GM18858 (cell line): ENCODE data around the gene CRTAP.
"Not testable (repeated sequence)": the region's sequence is repeated elsewhere in the genome, so short reads cannot be mapped to it uniquely, and the experiment has no call there.

Experiments
- ATAC-seq: cut with Tn5 transposase; IDR thresholded peaks from one replicate; pipeline ENCODE4 v1.9.1; 2021; ENCODE audit not compliant: unreplicated experiment

The CRTAP gene

DNA sequence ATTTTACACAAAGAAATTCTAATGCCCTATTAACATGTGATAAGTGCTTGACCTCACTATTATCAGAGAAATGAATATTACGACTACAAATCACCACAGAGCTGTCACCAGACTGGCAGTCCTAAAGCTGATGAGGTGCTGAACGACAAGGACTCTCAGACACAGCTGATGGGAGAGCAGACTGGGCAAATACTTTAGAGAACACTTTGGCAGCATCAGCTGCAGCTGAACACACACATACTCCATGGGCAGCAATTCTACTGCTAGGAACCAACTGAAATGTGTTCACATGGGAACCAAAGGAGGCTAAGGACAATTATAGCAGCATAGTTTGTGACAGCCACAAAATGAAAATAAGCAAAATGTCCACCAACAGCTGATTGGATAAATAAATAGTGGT lies 59.3 kb downstream of the CRTAP start:
- no peak for ATAC-seq

DNA sequence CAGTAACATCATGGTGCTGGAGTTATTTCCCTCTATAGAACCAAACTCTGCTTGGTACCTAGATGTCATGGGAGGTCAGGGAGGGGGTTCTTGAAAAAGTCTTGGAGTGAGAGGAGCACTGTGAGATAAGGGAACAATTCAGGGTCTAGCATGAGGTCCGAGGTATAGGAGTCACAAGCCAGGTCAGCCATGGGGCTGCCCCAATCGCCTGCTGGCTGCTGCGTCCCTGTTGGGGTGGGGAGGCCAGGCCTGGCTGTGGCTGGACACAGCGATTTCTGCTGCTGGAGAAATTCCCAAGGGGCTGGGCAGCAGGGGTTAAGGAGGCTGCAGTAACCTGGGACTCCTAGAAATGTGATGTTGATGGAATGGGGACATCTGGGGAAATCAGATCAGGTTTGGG lies 59.9 kb downstream of the CRTAP start:
- no peak for ATAC-seq

DNA sequence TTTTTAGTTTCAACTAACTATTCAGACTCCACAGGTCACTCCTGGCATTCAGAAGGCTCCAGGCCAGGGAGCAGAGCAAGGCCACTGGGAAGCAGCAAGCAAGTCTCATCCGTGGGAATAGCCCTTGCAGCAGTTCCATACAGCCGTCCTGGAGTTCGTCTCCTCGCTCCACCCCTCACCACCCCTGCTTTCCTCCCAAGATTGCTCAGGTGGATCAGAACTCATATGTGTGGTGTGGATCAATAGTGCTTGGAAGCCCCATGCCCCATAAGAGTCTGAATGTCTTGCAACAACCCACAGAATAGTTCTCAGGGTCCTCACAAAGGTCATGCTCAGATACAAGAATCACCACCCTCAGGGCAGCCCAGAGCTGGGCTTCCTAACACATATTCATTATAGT lies 60.3 kb downstream of the CRTAP start:
- ATAC-seq = no peak

DNA sequence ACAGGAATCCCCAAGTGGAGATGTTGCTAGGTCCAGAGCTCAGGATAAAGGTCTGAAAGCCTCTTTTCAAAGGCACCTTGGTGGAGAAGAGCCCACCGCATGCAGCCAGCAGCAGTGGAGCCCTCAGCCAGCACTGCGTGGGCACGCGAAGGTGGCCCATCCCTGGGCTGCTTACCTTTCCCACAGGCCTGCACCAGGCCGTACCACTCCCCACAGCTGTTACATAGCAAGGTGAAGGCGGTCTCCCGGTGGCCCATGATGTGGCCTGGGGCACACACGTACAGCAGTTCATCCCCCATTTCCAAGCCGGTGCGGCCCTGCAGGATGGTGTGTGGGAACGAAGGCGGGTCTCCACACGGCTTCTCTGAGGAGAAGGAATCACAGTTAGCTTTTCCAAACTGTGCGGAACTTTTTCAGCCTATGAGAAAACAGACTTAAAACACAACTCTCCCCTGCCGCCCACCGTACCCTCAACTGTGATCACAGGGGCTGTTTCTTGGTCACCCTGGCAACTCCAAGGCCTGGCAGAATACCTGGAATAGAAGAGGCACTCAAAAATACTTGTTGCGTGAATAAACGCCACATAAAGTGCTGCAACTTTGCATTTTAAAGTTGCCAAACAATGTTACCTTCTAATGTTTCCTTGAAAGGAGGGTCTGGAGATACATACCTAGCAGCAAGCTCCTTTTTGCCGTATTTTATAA lies 61.0 kb downstream of the CRTAP start:
- no peak for ATAC-seq

DNA sequence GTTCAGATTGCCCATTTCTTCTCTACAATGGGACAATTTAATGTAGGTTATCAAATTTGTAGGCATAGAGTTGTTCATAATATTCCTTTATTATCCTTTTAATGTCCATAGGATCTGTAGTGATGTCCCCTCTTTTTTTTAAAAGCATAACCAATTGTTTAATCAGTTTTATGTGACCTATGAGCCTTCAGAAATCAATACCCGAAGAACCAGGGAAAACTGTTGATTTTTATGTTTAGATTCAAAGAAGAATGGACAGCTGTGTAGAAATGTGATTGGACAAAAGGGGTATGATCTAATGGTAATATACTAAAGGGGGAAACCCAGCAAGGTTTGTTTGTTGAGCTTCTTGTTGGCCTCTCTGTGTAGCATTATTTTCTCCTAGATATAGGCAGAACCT lies 65.3 kb downstream of the CRTAP start:
- ATAC-seq = no peak

DNA sequence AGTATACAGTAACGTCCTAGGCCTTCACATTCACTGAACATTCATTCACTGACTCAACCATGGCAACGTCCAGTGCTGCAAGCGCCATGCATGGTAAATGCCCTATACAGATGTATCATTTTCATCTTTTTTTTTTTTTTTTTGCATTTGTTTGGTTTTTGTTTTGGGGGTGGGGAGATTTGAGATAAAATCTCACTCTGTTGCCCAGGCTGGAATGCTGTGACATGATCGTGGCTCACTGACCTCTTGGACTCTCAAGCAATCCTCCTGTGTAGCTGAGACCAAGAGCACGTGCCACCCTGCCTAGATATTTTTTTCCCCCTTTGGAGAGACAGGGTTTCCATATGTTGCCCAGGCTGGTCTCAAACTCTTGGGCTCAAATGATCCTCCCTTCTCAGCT lies 67.4 kb downstream of the CRTAP start:
- no peak for ATAC-seq

DNA sequence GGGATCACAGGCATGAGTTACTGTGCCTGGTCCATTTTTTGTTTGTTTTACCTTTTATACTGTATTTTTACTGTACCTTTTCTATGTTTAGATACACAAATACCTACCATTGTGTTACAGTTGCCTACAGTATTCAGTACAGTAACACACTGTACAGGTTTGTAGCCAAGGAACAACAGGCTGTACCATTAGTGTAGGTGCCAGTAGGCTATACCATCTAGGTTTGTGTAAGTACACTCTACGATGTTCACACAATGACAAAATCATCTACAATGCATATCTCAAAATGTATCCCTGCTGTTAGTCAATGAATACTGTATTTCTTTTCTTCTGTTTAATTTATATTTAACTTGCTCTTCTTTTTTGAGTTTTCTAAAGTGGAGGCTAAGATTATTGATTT lies 67.8 kb downstream of the CRTAP start:
- not testable (repeated sequence) for ATAC-seq

DNA sequence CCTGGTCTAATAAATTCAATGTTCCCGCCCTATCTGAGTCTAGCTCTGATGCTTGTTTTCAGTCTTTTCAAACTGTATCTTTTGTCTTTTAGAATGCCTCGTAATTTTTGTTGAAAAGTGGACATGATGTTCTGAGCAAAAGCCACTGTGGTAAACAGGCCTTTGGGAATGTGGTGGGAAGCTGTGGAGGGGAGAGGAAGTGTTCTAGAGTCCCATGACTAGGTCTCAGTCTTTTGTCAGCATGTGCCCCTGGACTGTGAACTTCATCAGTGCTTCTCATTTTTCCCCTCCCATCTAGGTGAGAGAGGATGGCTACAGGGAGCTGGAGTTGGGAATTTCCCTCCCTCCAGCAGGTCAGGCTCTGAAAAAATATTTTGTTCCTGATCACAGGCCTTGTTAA lies 71.0 kb downstream of the CRTAP start:
- no peak for ATAC-seq

DNA sequence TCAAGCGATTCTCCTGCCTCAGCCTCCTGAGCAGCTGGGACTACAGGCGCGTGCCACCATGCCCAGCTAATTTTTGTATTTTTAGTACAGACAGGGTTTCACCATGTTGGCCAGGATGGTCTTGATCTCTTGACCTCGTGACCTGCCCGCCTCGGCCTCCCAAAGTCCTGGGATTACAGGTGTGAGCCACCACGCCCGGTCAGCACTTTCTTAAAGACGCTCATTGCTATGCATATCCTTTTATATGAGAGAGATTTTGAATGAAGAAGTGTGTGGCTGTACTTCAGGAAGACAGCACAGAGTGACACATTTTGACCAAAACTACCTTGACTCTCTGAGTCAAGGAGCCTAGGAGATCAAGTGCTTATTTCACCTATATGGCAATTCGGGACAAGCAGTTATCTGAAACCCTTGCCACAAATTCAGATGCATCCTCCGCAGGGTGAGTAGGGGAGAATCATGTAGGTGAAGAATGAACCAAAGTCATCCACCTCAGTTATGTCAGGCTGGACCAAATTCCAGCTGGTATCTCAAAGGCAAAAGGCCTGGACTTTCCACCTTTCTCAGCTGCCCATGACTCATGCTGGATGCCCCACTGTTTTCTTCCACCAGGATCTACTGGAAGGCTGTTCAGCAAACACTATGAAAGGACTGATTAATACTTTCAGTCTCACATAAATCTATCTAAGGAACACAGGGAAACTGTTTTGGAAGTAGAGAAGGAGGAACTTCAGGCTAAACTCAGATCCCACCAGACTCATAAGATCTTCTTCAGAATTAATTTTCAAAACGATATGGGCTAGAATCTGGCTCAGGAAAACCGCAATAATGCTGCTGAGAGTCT lies 72.9 kb downstream of the CRTAP start:
- ATAC-seq = no peak

DNA sequence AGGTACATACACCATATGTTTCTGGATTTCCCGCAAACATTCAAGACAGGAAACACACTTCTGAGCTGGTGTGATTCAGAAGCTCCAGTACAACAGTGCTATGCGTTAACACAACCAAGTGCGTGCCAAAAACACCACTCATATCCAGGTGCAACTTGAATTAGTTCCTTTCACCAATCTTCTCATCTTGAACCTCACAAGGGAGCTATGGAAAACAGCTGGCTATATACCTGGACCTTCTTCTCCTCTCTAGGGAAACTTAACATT lies 73.5 kb downstream of the CRTAP start:
- ATAC-seq = no peak

DNA sequence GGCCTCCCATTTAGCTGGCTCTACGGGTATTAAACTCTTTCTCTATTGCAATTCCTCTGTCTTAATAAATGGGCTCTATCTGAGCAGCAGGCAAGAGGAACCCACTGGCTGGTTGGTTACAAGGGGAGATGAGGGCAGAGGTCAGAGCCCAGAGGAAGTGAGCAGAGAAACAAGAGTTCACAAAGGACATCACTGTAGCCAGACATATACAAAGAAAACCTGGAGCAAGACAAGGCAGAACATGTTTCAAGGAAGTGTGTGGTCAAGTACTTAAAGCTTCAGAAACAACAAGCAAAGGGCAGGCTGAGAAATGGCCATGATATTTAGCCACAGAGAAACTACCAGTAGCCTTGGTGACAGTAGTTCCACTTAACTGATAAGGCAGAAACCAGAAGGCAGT lies 80.5 kb downstream of the CRTAP start:
- ATAC-seq = no peak

DNA sequence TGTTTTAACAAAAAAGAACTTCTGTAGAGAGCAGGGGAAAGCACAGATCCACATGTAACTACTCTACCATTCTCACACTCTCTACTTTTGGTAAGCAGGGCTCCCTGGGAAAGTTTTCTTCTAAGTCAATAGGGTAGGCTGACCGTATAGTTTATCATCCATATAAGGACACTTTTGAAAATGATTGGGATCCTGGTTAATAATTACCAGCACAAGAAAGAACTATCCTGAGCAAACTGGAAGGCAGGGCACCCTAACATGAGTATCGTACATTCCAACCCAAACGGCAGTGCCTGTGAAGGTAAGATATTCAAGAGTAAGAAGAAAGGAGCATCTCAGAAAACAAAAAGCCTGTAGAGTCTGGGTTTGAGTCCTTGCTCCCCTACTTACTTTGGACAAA lies 82.7 kb downstream of the CRTAP start:
- no peak for ATAC-seq
